GM12801 (cell line): Measurements from ENCODE around the gene EXOC4.

Experiments used
- CTCF ChIP-seq: IDR thresholded peaks from one replicate; pipeline ENCODE4 v1.5.1; 2011; ENCODE audit warnings: control low read depth; ENCODE audit not compliant: insufficient read length; ENCODE audit errors: extremely low read depth

EXOC4 gene

DNA sequence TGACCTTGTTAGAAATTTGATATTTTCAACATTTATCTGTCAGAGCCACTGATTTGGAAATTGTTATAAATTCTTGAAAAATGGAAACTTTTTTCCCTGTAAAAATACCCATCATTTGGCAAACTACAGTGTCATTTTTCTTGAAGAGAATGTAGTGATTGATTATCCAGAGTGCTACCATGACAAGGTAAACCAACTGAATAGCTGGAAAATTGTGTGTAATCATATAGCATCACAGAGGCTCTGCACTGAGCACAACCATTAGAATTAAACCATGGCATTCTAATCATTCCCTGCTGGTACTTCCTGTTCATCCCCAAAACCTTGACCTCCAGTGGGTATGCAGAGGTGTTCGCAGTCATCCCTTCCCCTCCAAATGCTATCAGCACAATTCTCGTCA, 633.9 kb downstream of the EXOC4 start:
- TF ChIP-seq CTCF = no peak

GRCh38 chr7:133887459-133887858, 634.6 kb downstream of the EXOC4 start:
- TF ChIP-seq CTCF = no peak

DNA sequence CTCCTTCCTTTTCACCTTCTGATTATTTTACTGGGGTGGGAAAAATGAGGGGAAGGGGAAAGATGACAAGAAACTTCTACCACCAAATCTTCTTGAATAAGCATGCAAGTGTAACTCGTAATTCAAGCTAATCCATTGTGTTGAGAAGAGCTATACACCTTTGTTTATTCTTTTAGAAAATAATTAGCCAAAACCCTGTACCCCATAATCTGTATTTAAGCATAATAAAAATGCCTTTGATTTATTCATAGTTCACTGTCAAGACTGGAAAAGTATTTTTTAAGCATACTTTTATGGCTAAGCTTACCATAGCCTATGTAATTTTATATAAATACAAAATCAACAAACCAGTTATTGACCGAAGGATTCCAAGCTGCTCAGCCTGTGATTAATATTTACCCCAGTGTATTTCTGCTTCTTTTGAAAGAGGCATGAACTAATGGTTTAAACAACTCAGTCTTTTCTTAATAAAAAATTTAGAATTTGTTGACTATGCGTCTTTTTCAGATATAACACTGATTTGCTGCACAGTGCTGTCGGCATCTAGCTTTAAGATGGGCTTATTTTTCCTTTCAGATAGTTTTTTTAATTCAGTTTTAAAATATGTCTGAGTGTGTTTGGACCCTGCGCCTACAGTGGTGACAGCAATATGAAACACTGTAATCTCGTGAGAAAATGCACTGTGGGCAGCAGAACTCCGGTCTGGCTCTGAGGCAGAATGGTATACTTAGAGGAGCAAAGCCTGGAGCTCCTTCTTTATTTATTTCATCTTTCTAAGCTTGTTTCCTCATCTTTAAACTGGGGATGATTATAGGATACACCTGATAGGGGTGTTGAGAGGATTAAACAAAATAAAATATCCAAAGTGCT, 635.4 kb downstream of the EXOC4 start:
- no peak for TF ChIP-seq CTCF

DNA sequence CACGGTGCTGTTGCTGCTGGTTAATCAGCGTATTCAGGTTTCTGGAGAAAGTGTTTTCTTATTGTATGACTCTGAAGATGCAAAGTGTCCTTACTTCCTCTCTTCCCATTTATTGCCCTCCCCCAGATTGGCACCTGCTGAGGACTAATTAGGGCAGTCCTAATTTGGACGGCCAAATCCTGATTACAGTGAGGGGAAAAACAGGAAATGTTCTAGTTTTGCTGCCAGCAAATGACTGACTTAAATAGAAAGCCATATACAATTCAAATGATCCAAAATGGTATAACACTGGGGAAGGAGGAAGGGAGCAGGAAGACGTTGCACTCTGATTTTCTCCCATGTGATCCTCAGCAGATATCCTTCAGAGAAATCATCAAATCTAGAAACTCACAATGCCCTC, 651.9 kb downstream of the EXOC4 start:
- TF ChIP-seq CTCF = no peak

- TF ChIP-seq CTCF = no peak
Measured at GRCh38 chr7:133910761-133911160, 657.9 kb downstream of the EXOC4 start.

DNA sequence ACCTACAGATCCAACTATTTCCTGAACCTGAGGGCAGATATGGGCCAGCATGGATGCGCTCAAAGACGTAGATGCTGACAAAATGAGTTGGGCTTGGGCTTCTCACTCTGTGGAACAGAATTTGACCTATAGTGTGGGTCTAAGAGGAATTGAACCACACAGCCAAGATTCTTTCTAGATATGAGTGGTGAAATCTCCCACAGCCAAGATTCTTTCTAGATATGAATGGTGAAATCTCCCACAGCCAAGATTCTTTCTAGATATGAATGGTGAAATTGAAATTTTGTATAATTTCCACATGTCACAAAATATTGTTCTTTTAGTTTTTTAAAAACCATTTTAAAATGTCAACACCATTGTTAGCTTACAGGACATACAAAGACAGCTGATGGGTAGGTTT, 658.8 kb downstream of the EXOC4 start:
- TF ChIP-seq CTCF = no peak

- TF ChIP-seq CTCF = no peak
Measured at GRCh38 chr7:133912916-133913697, 660.2 kb downstream of the EXOC4 start.
